ENCODE data around the gene CCDC38.
A peak's percentile ranks its signal among the peaks of the same experiment; 100 is the strongest.
"Not testable (repeated sequence)": the region's sequence is repeated elsewhere in the genome, so short reads cannot be mapped to it uniquely, and the experiment has no call there.

Gene CCDC38

DNA sequence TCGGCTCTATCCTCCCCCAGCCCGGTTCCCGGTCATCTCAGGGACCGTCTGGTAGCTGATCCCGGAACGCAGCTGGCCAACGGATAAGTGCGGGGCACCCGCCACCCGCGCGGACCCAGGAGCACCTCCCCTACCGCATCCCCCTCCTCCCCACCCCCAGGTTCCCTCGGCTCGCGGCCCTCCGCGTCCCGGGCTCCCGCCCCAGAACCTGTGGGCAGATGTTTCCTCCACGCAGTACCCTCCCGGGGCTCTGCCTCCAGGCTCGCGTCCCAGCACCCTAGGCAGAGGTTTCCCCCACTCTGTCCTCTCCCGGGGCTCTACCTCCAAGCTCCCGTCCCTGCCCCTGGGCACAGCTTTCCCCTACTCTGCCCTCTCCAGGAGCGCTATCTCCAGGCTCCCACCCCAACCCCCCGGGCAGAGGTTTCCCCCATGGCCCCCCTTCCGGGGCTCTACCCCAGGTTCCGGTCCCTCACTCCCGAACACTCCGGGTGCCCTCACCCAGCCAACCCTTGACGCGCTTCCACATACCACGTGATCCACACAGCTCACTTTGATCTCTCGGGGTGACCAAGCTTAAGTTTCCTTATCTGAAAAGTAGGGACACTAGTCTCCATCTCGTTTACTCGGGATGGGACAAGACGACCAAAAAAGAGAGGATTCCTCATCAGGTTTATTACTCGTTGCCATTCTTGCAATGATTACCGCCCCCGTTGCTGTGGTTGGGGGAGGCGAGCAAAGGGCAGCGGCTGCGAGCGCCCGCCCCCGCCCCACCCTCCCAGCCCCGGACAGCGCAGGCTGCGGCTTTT, at the start of gene CCDC38:
TSS of gene CCDC38 (minus strand) at position 91 of the 806 bp plus-strand sequence. CDS start 6,105 bp downstream, outside the sequence.
- peak; percentile 52 to 69 for DNase-seq

DNA sequence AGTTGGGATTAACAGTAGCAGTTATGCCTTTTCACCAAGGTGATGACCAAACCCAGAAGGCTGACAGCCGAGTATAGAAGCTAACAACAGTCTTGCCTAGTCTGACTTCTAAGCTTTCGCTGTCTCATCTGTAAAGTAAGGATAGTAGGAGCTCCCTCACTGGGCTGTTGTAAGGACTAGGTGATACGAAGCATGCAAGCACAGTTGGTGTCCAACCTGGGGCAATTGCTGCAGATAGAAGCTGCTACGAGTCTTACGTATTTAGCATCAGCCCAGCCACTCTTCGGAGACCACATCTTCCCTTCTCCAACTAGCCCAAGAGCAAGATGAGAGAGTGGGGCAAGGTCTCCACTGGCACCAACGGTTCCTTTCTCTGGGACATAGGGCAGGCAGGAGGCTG, 47.7 kb upstream of the CCDC38 start:
- DNase-seq: no peak

DNA sequence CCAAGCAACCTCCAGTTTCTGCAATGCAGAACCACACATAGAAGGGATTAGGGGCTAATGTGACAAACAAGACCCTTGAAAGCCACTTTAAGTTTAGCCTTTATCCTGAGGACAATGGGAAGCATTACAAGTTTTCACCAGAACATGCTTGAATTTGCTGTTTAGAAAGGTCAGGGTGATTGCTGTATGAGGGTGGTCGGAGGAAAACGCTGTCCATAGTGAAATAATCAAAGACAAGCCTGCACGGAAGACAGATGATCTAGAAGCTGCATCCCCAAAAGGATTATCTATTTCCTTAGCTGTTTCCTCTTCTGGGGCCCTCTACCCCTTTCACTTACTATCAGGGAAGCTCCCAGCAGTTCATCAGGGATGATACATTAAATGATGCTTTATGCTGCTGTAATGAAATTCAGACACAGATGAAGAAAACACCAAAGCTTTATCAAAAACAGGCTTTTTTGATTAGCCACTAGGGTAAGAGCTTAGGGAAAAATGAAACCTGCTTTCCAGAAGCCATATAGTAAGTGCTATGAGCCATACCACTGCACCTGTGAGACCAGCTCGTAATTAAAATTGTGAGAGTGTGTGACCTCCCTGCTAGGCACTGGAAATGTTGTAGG, 47.2 kb upstream of the CCDC38 start:
- no peak for DNase-seq

DNA sequence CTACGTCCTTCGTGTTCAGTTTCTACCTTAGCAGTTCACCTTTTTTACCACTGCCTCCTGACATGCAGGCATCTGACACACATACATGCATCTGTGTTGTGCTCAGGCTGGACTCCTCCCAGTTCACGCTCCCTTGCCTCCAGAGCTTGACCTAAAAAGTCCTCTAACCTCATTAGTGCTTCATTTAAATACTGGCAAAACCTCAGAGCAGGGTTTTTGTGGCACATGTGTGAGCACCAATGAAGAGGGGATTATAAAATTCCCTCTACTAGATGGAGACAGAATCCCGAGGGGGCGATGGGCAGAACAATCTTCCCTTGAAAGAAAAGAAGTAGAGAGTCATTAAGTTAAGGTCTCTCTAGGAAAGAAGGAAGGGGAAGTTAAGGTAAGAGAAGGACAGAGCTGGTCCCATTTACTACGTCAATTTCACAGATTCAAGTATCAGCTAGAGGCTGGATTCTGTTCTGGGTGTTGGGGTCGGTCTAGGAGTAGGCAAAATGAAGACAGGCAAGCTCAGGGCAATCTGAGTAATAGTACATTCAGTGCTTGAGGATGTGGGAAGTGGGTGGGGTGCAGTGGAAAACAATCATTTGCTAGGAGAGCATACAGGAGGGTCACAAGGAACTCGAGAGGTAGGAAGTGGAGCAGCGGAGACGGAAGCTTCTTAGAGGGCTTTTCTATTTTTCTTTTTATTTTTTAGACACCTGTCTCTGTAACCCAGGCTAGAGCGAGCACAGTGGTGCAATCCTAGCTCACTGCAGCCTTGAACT, 46.3 kb upstream of the CCDC38 start:
- DNase-seq: no peak

DNA sequence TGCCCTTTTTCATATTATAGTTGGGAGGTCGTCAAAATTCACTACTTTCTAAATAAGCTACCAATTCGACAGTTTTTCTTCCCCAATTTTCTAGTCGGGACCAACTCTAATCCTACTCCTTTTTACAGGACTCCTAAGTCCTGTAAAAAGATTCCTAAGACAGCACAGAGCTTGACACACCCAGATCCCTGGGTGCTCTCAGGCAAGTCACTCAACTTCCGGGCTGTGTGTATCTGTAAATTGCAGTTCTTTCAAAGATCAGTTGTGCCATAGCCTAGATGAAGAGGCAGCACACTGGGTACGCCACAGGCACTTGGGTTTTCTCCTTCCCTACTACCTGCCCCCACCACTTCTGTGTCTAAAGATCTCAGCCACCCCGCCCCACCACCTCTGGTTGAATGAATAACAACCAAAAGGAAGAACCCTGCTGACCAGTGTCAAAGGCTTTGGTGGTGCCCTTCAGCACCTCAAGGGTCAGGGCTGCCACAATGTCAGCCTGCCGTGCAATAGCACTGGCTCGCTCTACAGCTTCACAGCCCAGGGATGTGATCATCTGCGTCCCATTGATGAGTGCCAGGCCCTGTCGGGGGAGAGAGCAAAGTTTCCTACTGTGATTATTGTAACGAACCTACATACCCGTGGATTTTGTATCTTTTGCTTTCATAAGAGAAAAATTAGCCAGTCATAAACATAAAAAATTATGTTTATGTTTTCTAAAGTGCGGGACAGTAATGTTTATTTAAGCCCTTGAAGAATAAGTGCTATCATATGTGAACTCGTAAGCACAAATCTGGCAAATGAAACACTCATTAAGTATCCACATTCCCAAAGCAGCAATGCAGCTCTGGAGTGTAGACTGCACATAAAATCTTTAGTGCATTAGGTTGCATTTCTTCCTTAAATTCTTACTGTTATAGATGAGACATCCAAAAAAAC, 44.5 kb upstream of the CCDC38 start:
- DNase-seq: no peak

DNA sequence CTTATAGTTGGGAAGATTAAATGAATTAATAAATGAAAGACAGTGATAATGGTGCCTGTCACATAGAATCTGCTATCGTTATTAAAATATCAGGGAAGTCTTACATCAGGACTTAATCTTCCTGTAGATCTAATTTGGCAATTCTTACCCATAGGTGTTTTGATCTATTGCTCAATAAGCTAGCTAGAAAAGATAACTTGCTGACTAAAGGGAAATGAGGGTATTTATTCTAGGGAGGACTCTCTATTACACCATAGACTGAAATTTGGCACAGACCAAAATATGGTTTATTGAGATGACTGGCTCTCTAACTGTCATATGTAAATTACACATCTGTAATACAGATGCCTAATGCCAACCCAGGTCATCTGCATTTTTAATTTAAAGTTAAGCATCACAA, 42.3 kb upstream of the CCDC38 start:
- no peak for DNase-seq

DNA sequence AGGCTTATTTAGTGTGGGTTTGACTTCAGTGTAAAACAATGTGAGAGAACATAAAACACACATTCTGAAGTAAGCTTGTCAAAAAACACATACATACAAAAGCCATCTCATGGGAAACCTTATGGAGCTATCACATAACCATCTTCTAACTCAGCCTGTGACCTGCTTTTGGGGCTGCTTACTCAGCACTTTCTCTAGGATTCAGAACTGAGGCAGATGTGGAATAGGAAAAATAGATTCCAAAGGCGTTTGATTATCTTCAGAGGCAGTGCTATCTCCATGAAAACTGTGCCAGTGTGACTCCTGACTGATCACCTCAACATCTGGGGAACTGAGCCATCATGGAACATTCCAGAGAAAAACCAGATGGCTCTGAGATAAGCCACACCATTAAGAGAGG, 40.2 kb upstream of the CCDC38 start:
- DNase-seq: no peak

DNA sequence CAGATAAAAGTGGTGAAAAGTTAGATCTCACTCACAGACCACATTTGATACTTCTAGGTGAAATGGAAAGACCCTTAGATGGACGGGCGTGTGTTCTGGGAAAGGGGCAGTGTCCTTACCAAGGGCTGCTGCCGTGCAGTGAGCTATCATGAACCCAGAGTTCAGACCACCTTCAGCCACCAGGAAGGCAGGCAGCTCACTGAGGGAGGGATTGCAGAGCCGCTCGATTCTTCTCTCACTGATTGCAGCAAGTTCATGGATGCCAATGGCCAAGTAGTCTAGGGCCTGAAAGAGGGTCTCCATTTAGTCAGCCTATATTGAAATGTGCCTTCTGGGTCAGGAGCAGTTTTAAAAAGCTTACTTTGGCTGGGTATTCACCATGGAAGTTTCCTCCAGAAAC, 38.0 kb upstream of the CCDC38 start:
- no peak for DNase-seq

DNA sequence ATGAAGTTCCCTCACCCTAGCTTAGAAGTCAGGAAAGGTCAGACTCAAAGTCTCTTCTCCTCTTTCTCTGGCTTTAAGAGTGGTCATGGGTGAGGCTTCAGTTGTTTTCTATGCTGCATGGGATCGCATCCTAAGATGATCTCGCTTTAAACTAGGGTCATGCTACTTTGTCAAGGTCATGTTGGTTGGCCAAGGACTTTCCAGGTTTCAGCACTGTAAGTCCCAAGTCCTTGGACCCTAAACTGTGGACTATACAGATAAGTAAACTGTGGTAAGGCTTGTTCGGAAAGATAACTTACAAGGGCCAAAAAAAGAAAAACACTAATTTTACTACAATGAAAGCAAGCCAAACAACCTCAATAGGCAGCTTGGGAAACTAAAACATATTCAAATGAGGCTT, 36.4 kb upstream of the CCDC38 start:
- no peak for DNase-seq

DNA sequence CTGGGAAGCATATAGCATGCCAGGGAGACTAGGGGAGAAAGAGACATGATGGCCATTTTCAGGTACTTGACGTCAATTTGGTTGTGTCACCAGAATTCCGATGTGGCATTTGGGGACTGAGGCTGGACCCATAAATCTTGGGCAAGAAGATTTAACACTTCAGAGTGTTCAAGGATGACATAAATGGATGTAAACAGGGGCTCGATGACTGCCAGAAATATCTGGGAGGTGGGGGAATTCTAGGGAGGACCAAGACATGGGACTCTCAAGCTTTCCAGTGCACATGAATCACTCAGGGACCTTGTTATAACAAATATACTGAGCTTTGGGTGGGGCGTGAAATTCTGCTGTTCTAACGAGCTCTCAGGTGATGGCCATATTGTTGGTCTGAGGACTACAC, 35.9 kb upstream of the CCDC38 start:
- DNase-seq: no peak

DNA sequence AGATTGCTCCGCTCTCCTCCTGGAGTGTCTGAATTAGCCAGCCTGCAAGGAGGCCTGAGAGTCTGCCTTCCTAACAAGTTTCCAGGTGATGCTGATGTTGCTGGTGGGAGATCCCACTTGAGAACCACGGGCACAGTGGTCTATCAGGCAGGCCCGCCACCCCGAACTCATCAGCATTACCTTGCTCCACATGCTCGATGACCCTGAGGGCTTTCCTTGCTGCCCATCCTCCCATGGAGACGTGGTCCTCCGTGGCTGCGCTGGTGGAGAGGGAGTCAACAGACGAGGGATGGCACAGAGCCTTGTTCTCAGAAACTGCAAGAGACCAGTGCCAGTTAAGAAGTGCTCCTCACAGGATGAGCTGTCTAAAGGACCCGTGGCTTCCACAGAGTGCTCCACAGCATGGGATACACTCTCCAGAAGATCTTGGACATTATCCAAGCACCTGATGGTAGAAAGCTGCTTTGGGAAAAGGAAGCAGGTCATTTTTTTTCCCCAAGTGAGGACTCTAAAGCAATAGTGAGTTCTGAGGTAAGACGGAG, 35.4 kb upstream of the CCDC38 start:
- no peak for DNase-seq

DNA sequence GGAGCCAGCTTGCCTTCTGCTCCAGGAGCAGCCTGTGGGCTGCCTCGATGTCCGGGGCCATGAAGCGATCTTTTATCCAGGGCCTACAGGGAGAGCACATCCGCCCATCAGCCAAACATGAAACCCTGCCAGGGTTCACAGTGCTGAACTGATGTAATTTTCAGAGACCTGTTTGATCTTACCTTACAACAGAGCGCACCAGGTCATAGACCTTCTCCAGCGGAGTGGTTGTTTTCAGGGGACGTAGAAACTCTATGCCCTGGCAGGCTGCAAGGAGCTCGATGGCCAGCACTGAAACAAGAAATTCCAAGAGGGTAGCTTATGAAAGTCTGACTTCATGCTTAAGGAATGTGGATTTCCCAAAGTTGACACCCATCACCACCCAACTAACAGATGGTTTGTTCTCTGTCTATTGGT, 34.0 kb upstream of the CCDC38 start:
- DNase-seq: no peak

DNA sequence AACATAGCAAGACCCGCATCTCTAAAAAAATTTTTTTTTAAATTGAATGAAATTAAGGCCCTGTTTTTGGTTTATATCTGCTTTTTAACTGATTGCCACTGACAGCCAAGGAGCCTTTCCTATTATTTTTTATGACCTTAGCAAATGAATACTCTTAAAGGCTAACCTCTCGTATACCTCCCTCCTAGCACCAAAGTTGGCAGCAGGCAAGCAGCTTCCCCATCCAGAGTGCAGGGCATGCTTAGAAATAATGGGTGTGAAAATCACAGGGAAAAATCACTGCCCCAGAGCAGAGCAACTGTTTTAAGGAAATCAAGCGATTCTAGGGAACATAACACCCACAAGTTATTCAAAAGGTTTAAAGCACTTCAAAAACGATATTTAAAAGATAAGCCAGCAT, 33.1 kb upstream of the CCDC38 start:
- DNase-seq: no peak

DNA sequence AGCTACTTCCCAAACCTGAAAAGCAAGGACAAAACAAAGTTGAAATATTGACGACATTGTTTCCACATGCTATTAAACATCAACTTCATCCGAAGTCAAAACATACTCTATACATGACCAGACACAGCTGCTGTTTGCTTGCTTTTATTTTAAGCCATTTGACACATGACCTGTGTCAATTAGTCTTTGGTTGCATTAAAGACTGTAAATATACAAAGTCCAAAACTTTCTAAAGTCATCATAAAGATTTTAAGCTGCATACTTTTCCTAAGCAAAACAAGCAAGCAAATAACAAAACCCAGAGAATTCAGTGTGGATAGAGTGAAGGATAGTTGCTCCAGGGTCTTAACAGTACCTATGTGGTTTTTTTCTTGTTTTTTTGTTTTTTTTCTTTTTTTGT, 31.9 kb upstream of the CCDC38 start:
- no peak for DNase-seq

DNA sequence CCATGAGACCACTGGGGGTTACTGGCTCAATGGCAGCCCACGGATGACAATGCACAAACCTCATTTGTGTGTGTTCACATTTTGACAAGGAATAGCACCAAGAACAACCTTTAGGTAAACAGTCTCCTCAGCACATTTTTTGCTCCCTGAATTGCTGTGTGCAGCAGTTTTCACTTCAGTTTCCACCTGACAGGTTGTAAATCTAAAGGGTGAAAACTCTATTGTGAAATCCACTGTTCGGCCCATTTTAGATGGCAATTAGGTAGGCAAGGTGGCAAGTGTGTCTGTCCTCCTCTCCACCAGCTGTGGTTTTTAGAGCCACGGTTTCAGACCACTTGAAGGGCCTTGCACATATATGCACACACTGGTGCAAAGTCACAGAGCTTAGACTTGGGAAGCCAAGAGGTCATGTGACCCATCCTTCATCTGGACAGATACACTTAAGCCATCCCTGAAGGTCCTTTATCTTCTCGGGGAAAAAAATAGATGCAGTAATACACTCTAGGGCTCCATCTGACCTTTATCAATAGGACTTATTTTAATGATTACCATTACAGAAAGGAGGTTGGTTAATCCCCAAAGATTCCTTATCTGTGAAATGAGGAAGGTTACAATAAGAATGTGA, 30.5 kb upstream of the CCDC38 start:
- no peak for DNase-seq

DNA sequence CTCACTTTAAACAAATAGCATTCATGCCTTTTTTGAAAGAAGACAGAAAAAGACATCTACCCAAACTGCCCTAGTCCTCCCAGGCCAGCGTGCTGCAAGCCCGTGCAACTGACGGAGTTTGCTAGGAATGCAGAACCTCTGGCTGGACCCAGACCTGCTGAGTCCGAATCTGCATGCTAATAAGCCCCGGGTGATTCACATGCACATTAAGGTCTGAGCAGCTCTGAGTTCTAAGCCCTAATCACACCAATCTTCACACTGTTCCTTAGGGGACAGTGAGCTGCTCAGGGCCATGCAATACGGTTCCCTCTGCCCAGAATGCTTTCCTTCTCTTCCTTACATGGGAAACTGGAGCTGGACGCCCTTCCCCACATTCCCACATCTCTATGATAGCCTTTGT, 28.5 kb upstream of the CCDC38 start:
- DNase-seq: no peak

DNA sequence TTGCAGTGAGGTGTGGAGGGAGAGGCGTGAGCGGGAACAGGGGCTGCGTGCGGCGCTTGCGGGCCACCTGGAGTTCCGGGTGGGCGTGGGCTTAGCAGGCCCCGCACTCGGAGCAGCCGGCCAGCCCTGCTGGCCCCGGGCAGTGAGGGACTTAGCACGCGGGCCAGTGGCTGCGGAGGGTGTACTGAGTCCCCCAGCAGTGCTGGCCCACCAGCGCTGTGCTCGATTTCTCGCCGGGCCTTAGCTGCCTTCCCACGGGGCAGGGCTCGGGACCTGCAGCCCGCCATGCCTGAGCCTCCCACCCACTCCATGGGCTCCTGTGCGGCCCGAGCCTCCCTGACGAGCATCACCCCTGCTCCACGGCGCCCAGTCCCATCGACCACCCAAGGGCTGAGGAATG, 26.7 kb upstream of the CCDC38 start:
- DNase-seq: not testable (repeated sequence)

DNA sequence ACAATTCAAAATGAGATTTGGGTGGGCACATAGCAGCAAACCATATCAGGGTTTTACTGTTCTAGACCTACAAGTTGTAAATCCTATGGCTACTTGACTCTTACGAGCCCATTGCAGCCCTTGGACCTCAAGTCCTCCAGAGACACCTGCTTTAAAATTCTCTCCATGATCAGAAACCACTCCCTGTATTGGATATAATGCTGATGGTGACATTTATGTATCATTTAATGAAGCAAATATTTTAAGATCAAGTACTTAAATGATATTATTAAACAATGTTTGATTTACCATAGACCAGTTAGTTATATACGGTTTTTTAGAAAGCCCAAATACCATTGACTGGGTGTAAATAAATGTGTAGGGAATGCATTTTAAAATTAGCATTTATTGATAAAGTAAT, 24.9 kb upstream of the CCDC38 start:
- no peak for DNase-seq

DNA sequence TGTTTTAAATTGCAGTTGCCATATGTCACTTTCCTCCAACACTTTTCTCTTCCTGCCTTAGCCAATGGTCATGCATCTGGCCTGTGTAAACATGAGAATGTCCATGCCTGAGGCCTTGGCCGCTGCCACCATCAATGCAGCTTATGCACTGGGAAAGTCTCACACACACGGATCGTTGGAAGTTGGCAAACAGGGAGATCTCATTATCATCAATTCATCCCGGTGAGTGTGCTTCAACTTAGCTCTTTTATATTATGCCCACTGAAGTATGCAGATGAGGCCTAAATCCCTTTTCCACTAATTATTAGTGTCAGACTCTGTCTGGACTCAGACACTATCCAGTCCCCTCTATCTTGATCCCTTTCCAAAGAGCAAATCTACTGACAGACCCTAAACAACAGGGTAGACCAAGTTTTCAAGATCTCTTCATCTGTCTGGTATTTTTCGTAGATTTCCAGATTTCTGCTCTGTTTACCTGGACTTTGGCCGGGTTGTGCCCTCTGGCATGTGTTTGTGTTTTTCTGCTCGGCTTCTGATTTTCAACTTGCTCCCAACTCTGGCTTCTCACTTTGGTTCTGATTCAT, 24.0 kb upstream of the CCDC38 start:
- no peak for DNase-seq

DNA sequence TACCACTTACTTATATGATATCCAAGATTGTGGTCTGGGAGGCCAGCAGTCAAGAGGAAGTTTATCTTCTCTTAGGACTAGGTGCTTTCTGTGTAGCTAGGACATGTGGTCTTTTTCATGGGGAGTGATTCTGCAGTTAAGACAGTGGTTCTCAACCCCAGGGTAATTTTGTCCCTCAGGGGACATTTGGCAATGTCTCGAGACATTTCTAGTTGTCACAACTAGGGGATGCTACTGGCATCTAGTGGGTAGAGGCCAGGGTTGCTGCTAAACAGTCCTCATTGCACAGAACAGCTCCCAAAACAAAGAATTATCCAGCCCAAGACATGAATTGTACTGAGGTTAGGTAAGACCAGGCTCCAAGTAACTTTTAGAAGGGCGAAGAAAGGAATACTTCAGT, 20.7 kb upstream of the CCDC38 start:
- DNase-seq: no peak

DNA sequence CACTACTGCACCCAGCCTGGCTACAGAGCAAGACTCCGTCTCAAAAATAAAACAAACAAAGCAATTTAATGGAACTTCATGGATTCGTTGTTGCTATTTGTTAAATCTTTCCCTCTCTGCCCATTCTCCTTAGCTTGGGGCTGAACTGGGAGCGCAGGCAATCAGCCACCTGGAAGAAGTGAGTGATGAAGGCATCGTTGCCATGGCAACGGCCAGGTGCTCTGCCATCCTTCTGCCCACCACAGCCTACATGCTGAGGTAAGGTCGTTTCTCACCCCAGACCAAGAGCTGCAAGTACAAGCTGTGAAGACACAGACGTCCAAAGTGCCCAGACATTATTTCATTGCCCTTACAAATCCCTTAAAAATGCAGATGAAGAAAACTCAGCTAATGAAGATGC, 19.8 kb upstream of the CCDC38 start:
- no peak for DNase-seq

DNA sequence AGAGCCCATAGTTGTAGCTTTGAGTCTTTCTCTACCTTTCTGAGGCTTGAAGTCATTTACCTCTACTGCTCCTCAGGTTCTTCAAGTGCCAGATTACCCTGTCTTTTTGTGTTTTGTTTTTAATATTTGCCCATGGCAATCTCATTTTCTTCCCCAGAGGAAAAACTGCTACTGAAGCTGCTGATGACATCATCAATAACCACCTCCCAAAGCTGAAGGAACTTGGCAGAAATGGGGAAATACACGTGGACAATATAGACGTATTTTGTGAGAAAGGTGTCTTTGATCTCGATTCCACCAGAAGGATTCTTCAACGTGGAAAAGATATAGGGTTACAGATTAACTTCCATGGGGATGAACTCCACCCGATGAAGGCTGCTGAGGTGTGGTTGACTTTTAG, 17.8 kb upstream of the CCDC38 start:
- DNase-seq: no peak

Measured in NCI-H446 (cell line).